IMR-90 (cell line): ENCODE measurements around the gene ASTN2. TPM values are rescaled to one million over a fixed set of nuclear protein-coding genes. Genes with fewer than 3 reads are reported as not detected.

ENCODE experiments used
- ATAC-seq: fragments of 200-7000 bp; cut with Tn5 transposase; 2 replicates; pipeline ENCODE4 v1.9.1; 2020; ENCODE audit warnings: low read depth, mild to moderate bottlenecking, moderate library complexity
- BruUV-seq: library from RNA; stranded (reverse); fragments of 400-500 nt; replicated peaks from 2 replicates; lab custom pipeline; 2021; lab: Mats Ljungman, UMichigan
- CTCF ChIA-PET: fragments of 300-600 bp; formaldehyde crosslinking; extraction: SDS; loops from one replicate; lab custom pipeline; 2021; ENCODE audit warnings: antibody characterized with exemption; lab: Yijun Ruan, JAX
- POLR2A ChIA-PET: fragments of 300-600 bp; sonication (Branson Sonifier 250); formaldehyde crosslinking; loops from one replicate; lab custom pipeline; 2022; ENCODE audit warnings: antibody characterized with exemption; ENCODE audit not compliant: unreplicated experiment; lab: Charles Lee
- DNase-seq: peaks from one replicate; pipeline ENCODE4 v3.0.0; 2013
- H2AFZ ChIP-seq: replicated peaks from 2 replicates; pipeline ENCODE3; 2013; ENCODE audit warnings: low read length, mild to moderate bottlenecking; ENCODE audit not compliant: poor library complexity
- H2AK5ac ChIP-seq: 2 replicates; pipeline ENCODE4 v1.6.1; 2013; ENCODE audit warnings: low read depth, low read length, inconsistent platforms
- H2AK9ac ChIP-seq: replicated peaks from 2 replicates; pipeline ENCODE3; 2013; ENCODE audit warnings: mild to moderate bottlenecking, low read depth, low read length, moderate library complexity; ENCODE audit not compliant: poor library complexity
- H2BK120ac ChIP-seq: 2 replicates; pipeline ENCODE4 v1.6.1; 2013; ENCODE audit warnings: low read depth, low read length, inconsistent platforms
- H2BK15ac ChIP-seq: 3 replicates; pipeline ENCODE4 v1.6.1; 2013; ENCODE audit warnings: low read depth, low read length, inconsistent platforms
- H2BK20ac ChIP-seq: 2 replicates; pipeline ENCODE4 v1.6.1; 2013; ENCODE audit warnings: low read depth, mild to moderate bottlenecking, inconsistent platforms, low read length, moderate library complexity
- H2BK5ac ChIP-seq: 2 replicates; pipeline ENCODE4 v1.6.1; 2013; ENCODE audit warnings: mild to moderate bottlenecking, low read depth, low read length, inconsistent platforms; ENCODE audit not compliant: poor library complexity, severe bottlenecking
- H3K14ac ChIP-seq: replicated peaks from 2 replicates; pipeline ENCODE4 v1.6.1; 2013; ENCODE audit warnings: low read depth, low read length, inconsistent platforms
- H3K18ac ChIP-seq: 2 replicates; pipeline ENCODE4 v1.6.1; 2013; ENCODE audit warnings: low read depth, low read length, control low read depth
- H3K23ac ChIP-seq: 2 replicates; pipeline ENCODE4 v1.6.1; 2013; ENCODE audit warnings: low read depth, low read length, inconsistent platforms
- H3K27ac ChIP-seq: 2 replicates; pipeline ENCODE4 v1.5.1; 2013; ENCODE audit warnings: mild to moderate bottlenecking, control low read depth, low read length; ENCODE audit not compliant: insufficient read depth
- H3K27me3 ChIP-seq: 2 replicates; pipeline ENCODE4 v1.6.1; 2013; ENCODE audit warnings: low read length; ENCODE audit not compliant: control insufficient read depth, insufficient read depth
- H3K36me3 ChIP-seq: 2 replicates; pipeline ENCODE4 v1.6.1; 2013; ENCODE audit warnings: low read length, mixed read lengths; ENCODE audit not compliant: control insufficient read depth, insufficient read depth
- H3K4ac ChIP-seq: 2 replicates; pipeline ENCODE4 v1.6.1; 2013; ENCODE audit warnings: low read depth, low read length, inconsistent platforms
- H3K4me1 ChIP-seq: 2 replicates; pipeline ENCODE4 v1.6.1; 2013; ENCODE audit warnings: low read length, mixed read lengths; ENCODE audit not compliant: control insufficient read depth, insufficient read depth
- H3K4me2 ChIP-seq: 2 replicates; pipeline ENCODE4 v1.6.1; 2013; ENCODE audit warnings: low read depth, mild to moderate bottlenecking, control low read depth, low read length, moderate library complexity
- H3K4me3 ChIP-seq: 2 replicates; pipeline ENCODE4 v1.5.1; 2013; ENCODE audit warnings: low read depth, mild to moderate bottlenecking, control low read depth, low read length, moderate library complexity; ENCODE audit not compliant: insufficient read depth
- H3K56ac ChIP-seq: 2 replicates; pipeline ENCODE4 v1.6.1; 2013; ENCODE audit warnings: low read length, inconsistent platforms; ENCODE audit not compliant: insufficient read depth; ENCODE audit errors: extremely low read depth
- H3K79me1 ChIP-seq, 2 experiments: 2 replicates each; pipeline ENCODE4 v1.6.1; 2013; ENCODE audit warnings: low read length in 2 of 2, inconsistent platforms in 1 of 2, low read depth in 1 of 2
- H3K9ac ChIP-seq: 2 replicates; pipeline ENCODE4 v1.6.1; 2013; ENCODE audit warnings: low read depth, low read length, control low read depth
- H3K9me1 ChIP-seq: 2 replicates; pipeline ENCODE4 v1.6.1; 2013; ENCODE audit warnings: low read length, inconsistent platforms; ENCODE audit not compliant: insufficient read depth
- H3K9me3 ChIP-seq: 2 replicates; pipeline ENCODE4 v1.6.1; 2013; ENCODE audit warnings: low read length; ENCODE audit not compliant: control insufficient read depth, insufficient read depth
- H4K20me1 ChIP-seq: 2 replicates; pipeline ENCODE4 v1.6.1; 2013; ENCODE audit warnings: low read length, inconsistent platforms; ENCODE audit not compliant: insufficient read depth
- H4K5ac ChIP-seq: 2 replicates; pipeline ENCODE4 v1.6.1; 2013; ENCODE audit warnings: mild to moderate bottlenecking, low read depth, low read length, control low read depth
- H4K8ac ChIP-seq, 2 experiments: 2 replicates each; pipeline ENCODE4 v1.6.1; 2013; ENCODE audit warnings: low read depth in 2 of 2, low read length in 2 of 2, control low read depth in 1 of 2, inconsistent platforms in 1 of 2
- H4K91ac ChIP-seq: 2 replicates; pipeline ENCODE4 v1.6.1; 2013; ENCODE audit warnings: low read depth, low read length, inconsistent platforms; ENCODE audit not compliant: insufficient read depth
- BHLHE40 ChIP-seq: fragments of 150-350 bp; IDR thresholded peaks from 2 replicates; pipeline ENCODE4 v1.6.1; 2016; ENCODE audit warnings: mild to moderate bottlenecking, low read depth, low read length
- CEBPB ChIP-seq: IDR thresholded peaks from 2 replicates; pipeline ENCODE4 v1.6.1; 2012; ENCODE audit warnings: low read depth, low read length, improper control_type of control experiment
- CHD1 ChIP-seq: IDR thresholded peaks from 2 replicates; pipeline ENCODE4 v1.6.1; 2012; ENCODE audit warnings: low read depth, low read length, improper control_type of control experiment
- CTCF ChIP-seq: conservative IDR thresholded peaks from 2 replicates; pipeline ENCODE4 v1.5.1; 2012; ENCODE audit warnings: mild to moderate bottlenecking, low read depth, low read length, improper control_type of control experiment
- ELK1 ChIP-seq: fragments of 150-350 bp; IDR thresholded peaks from 2 replicates; pipeline ENCODE4 v1.6.1; 2016; ENCODE audit warnings: low read depth, mild to moderate bottlenecking, low read length, moderate library complexity, borderline replicate concordance
- FOS ChIP-seq: fragments of 150-350 bp; IDR thresholded peaks from 2 replicates; pipeline ENCODE4 v1.6.1; 2016; ENCODE audit warnings: low read depth, low read length
- MAFK ChIP-seq: IDR thresholded peaks from 2 replicates; pipeline ENCODE4 v1.6.1; 2012; ENCODE audit warnings: low read depth, low read length, improper control_type of control experiment
- MAZ ChIP-seq: IDR thresholded peaks from 2 replicates; pipeline ENCODE4 v1.6.1; 2012; ENCODE audit warnings: low read depth, mild to moderate bottlenecking, low read length, improper control_type of control experiment, moderate library complexity, borderline replicate concordance
- MXI1 ChIP-seq: IDR thresholded peaks from 2 replicates; pipeline ENCODE4 v1.6.1; 2012; ENCODE audit warnings: low read depth, mild to moderate bottlenecking, low read length, moderate library complexity, borderline replicate concordance
- NFE2L2 ChIP-seq: fragments of 150-350 bp; IDR thresholded peaks from 2 replicates; pipeline ENCODE4 v1.6.1; 2016; ENCODE audit warnings: low read depth, mild to moderate bottlenecking, low read length
- POLR2A ChIP-seq: IDR thresholded peaks from 2 replicates; pipeline ENCODE4 v1.6.1; 2012; ENCODE audit warnings: mild to moderate bottlenecking, low read depth, low read length
- RAD21 ChIP-seq: IDR thresholded peaks from 2 replicates; pipeline ENCODE4 v1.6.1; 2012; ENCODE audit warnings: low read length, improper control_type of control experiment
- RCOR1 ChIP-seq: IDR thresholded peaks from 2 replicates; pipeline ENCODE4 v1.6.1; 2012; ENCODE audit warnings: mild to moderate bottlenecking, low read length, improper control_type of control experiment; ENCODE audit not compliant: insufficient replicate concordance
- RFX5 ChIP-seq: IDR thresholded peaks from 2 replicates; pipeline ENCODE4 v1.8.0; 2012; ENCODE audit warnings: low read depth, mild to moderate bottlenecking, low read length, moderate library complexity
- SMC3 ChIP-seq: fragments of 150-350 bp; IDR thresholded peaks from 2 replicates; pipeline ENCODE4 v1.6.1; 2016; ENCODE audit warnings: low read depth, mild to moderate bottlenecking, antibody characterized with exemption, low read length, moderate library complexity
- USF2 ChIP-seq: fragments of 150-350 bp; IDR thresholded peaks from 2 replicates; pipeline ENCODE4 v1.6.1; 2017; ENCODE audit warnings: mild to moderate bottlenecking, antibody characterized with exemption, low read length, low read depth
- WGBS, 2 experiments: methylation state at CpG; one replicate each; pipeline versions ENCODE4 v1.1.5 to v1.1.7; 2013; ENCODE audit warnings: missing lambda C conversion rate in 2 of 2; ENCODE audit not compliant: insufficient read length in 1 of 2; ENCODE audit errors: extremely low coverage in 2 of 2; 5-methylcytosine and 5-hydroxymethylcytosine counted together
- dilution Hi-C: fragments of 300-500 bp; cut with HindIII; formaldehyde crosslinking; loops from one replicate; pipeline ENCODE4 v1.14.3; 2018; ENCODE audit warnings: low sequenced_read_pairs; ENCODE audit not compliant: unreplicated experiment
- in situ Hi-C: fragments of 300-500 bp; cut with MboI; formaldehyde crosslinking; loops from 3 replicates; pipeline ENCODE4 v1.14.3; 2019; ENCODE audit warnings: low sequenced_read_pairs, inconsistent platforms, mixed read lengths
- intact Hi-C: fragments of 100-400 bp; cut with micrococcal nuclease; formaldehyde crosslinking; loops from 2 replicates; pipeline ENCODE4 v1.10.0; 2022
- polyA plus RNA-seq, 3 experiments: library from polyadenylated mRNA; depleted of rRNA; stranded (reverse); fragments of >200 nt; gene quantifications; 2 replicates each; pipeline ENCODE4 v1.2.3, GENCODE V29; 2012; ENCODE audit warnings: low replicate concordance in 1 of 3
- total RNA-seq: library from RNA; depleted of rRNA; stranded (reverse); fragments of >200 nt; gene quantifications from 2 replicates; pipeline ENCODE4 v1.2.3, GENCODE V29; 2012

The ASTN2 gene
- total and polyA plus RNA-seq, 2 of the 4 experiments (the other 2 are of a cell fraction), result 3.8 to 6.8 TPM

- no peak overlapping the region for H2BK5ac ChIP-seq
- no TSS peak for BruUV-seq
- no peak overlapping the region for H3K23ac ChIP-seq
- no peak overlapping the region for H3K18ac ChIP-seq
- H2AFZ ChIP-seq, result no peak overlapping the region
- H4K20me1 ChIP-seq, result no peaks in the 10 kb centered on the region
- DNase-seq (no peak), ATAC-seq (no peak)
- H3K36me3 ChIP-seq, result no peaks in the 10 kb centered on the region
- CTCF ChIA-PET, result no interaction called here
- no peak overlapping the region for H3K14ac ChIP-seq
- H3K4me3 ChIP-seq, result no peak overlapping the region
- no peak overlapping the region for H3K56ac ChIP-seq
- POLR2A ChIA-PET, result no interaction called here
- no peak overlapping the region for H3K27ac ChIP-seq
- no peak overlapping the region for H2BK20ac ChIP-seq
- no peak overlapping the region for H3K4me2 ChIP-seq
- H2BK120ac ChIP-seq, result no peak overlapping the region
- dilution Hi-C loops, result no loop called here
- no peak overlapping the region for H3K4ac ChIP-seq
- no peak overlapping the region for H4K5ac ChIP-seq
- H3K9me3 ChIP-seq, result no peaks in the 10 kb centered on the region
- H3K9ac ChIP-seq, result no peak overlapping the region
- no peaks in the 10 kb centered on the region for H3K4me1 ChIP-seq
- WGBS, 2 experiments, result 20% methylated on average over 1 of the region's 2 CpGs; no CpG with 5 or more reads in 1 of the 2 experiments
- H2AK9ac ChIP-seq, result no peak overlapping the region
- H3K9me1 ChIP-seq, result no peaks in the 10 kb centered on the region
- H3K79me1 ChIP-seq, result no peaks in the 10 kb centered on the region
- H2BK15ac ChIP-seq, result no peak overlapping the region
- H2AK5ac ChIP-seq, result no peak overlapping the region
- in situ Hi-C loops, result no loop called here
- no peak overlapping the region for H4K91ac ChIP-seq
- H4K8ac ChIP-seq, result no peak overlapping the region
- intact Hi-C loops, result no loop called here
- no peaks in the 10 kb centered on the region for H3K27me3 ChIP-seq
- TF ChIP-seq CEBPB (no peak), POLR2A (no peak), RCOR1 (no peak), ELK1 (no peak), CTCF (no peak), RFX5 (no peak), CHD1 (no peak), RAD21 (no peak), FOS (no peak), MXI1 (no peak), MAZ (no peak), USF2 (no peak), BHLHE40 (no peak), MAFK (no peak), NFE2L2 (no peak), SMC3 (no peak)
Observed at GRCh38 chr9:117400171-117400570, 14.7 kb downstream of the ASTN2 start.
